Large intestine (tissue), 3 donors: ENCODE measurements around the gene SLC23A2. TPM values are rescaled to one million over a fixed set of nuclear protein-coding genes. Genes with fewer than 3 reads are reported as not detected.

Source experiments
- DNase-seq, 2 donors: peaks; one replicate each; pipeline versions ENCODE4 v3.0.0 to v3.0.0-alpha.2; 2013
- H3K27ac ChIP-seq: one replicate; pipeline ENCODE4 v1.5.1; 2013; ENCODE audit warnings: low read length
- H3K27me3 ChIP-seq: 2 replicates; pipeline ENCODE4 v1.6.1; 2013; ENCODE audit warnings: low read length; ENCODE audit not compliant: control insufficient read depth, insufficient read depth
- H3K36me3 ChIP-seq: 2 replicates; pipeline ENCODE4 v1.6.1; 2013; ENCODE audit warnings: low read length; ENCODE audit not compliant: control insufficient read depth, insufficient read depth
- H3K4me1 ChIP-seq: one replicate; pipeline ENCODE4 v1.6.1; 2013; ENCODE audit warnings: low read length; ENCODE audit not compliant: control insufficient read depth, insufficient read depth
- H3K4me3 ChIP-seq: one replicate; pipeline ENCODE4 v1.5.1; 2013; ENCODE audit warnings: low read length
- H3K9me3 ChIP-seq: one replicate; pipeline ENCODE4 v1.6.1; 2013; ENCODE audit warnings: mild to moderate bottlenecking, low read depth, low read length, moderate library complexity; ENCODE audit not compliant: control insufficient read depth
- WGBS: methylation state at CpG from one replicate; pipeline ENCODE4 v1.1.5; 2013; ENCODE audit warnings: low lambda C conversion rate; ENCODE audit not compliant: insufficient coverage; 5-methylcytosine and 5-hydroxymethylcytosine counted together
- polyA plus RNA-seq: library from polyadenylated mRNA; unstranded; fragments of 120-200 nt; gene quantifications from one replicate; pipeline ENCODE4 v1.2.1, GENCODE V29; 2013

SLC23A2 gene
- polyA plus RNA-seq, 1 donor = 11.3 TPM

GRCh38 chr20:4920131-4920530, 81.2 kb downstream of the SLC23A2 start:
- no peaks in the 10 kb centered on the region for H3K27me3 ChIP-seq
- H3K4me3 ChIP-seq = no peak overlapping the region
- no CpG with 5 or more reads among the region's 6 CpGs for WGBS
- H3K27ac ChIP-seq = no peak overlapping the region
- H3K4me1 ChIP-seq = peaks cover 7% of the 10 kb centered on the region
- H3K9me3 ChIP-seq = no peaks in the 10 kb centered on the region
- H3K36me3 ChIP-seq = no peaks in the 10 kb centered on the region
- DNase-seq = no peak

GRCh38 chr20:4919047-4919704, 82.1 kb downstream of the SLC23A2 start:
- H3K4me3 ChIP-seq = no peak overlapping the region
- no peaks in the 10 kb centered on the region for H3K36me3 ChIP-seq
- H3K27ac ChIP-seq = no peak overlapping the region
- no peak for DNase-seq
- no peaks in the 10 kb centered on the region for H3K27me3 ChIP-seq
- H3K4me1 ChIP-seq = peaks cover 5% of the 10 kb centered on the region
- WGBS = no CpG with 5 or more reads among the region's 9 CpGs
- H3K9me3 ChIP-seq = no peaks in the 10 kb centered on the region

GRCh38 chr20:4918473-4918872, 82.8 kb downstream of the SLC23A2 start:
- Histone ChIP-seq H3K27me3 (no peaks in the 10 kb centered on the region), H3K9me3 (no peaks in the 10 kb centered on the region), H3K4me3 (no peak overlapping the region), H3K27ac (no peak overlapping the region), H3K36me3 (no peaks in the 10 kb centered on the region), H3K4me1 (no peaks in the 10 kb centered on the region)
- DNase-seq = no peak
- WGBS = 90% methylated on average over 3 of the region's 6 CpGs

GRCh38 chr20:4916971-4917881, 84.1 kb downstream of the SLC23A2 start:
- Histone ChIP-seq H3K4me1 (no peaks in the 10 kb centered on the region), H3K4me3 (no peak overlapping the region), H3K27ac (no peak overlapping the region), H3K9me3 (no peaks in the 10 kb centered on the region), H3K36me3 (peaks cover 4% of the 10 kb centered on the region), H3K27me3 (no peaks in the 10 kb centered on the region)
- no CpG with 5 or more reads among the region's 8 CpGs for WGBS
- no peak for DNase-seq

GRCh38 chr20:4913147-4913546, 88.2 kb downstream of the SLC23A2 start:
- DNase-seq = no peak
- H3K4me1 ChIP-seq = no peaks in the 10 kb centered on the region
- H3K27ac ChIP-seq = no peak overlapping the region
- H3K36me3 ChIP-seq = peaks cover 4% of the 10 kb centered on the region
- no peaks in the 10 kb centered on the region for H3K27me3 ChIP-seq
- no peak overlapping the region for H3K4me3 ChIP-seq
- WGBS = no CpG with 5 or more reads among the region's 7 CpGs
- no peaks in the 10 kb centered on the region for H3K9me3 ChIP-seq

- H3K4me1 ChIP-seq = no peaks in the 10 kb centered on the region
- no peak overlapping the region for H3K4me3 ChIP-seq
- no CpG with 5 or more reads among the region's 15 CpGs for WGBS
- H3K36me3 ChIP-seq = peaks cover 4% of the 10 kb centered on the region
- H3K9me3 ChIP-seq = no peaks in the 10 kb centered on the region
- H3K27me3 ChIP-seq = no peaks in the 10 kb centered on the region
- no peak overlapping the region for H3K27ac ChIP-seq
- no peak for DNase-seq
Observed at GRCh38 chr20:4912380-4913142, 88.7 kb downstream of the SLC23A2 start.

- Histone ChIP-seq H3K27me3 (no peaks in the 10 kb centered on the region), H3K9me3 (no peaks in the 10 kb centered on the region), H3K27ac (no peak overlapping the region), H3K4me1 (no peaks in the 10 kb centered on the region), H3K4me3 (no peak overlapping the region), H3K36me3 (peaks cover 4% of the 10 kb centered on the region)
- DNase-seq = no peak
- no CpG with 5 or more reads among the region's 5 CpGs for WGBS
Observed at GRCh38 chr20:4910951-4911350, 90.4 kb downstream of the SLC23A2 start.

- DNase-seq = no peak
- H3K36me3 ChIP-seq = peaks cover 5% of the 10 kb centered on the region
Observed at GRCh38 chr20:4905613-4906012, 95.7 kb downstream of the SLC23A2 start.

GRCh38 chr20:4905195-4905594, 96.1 kb downstream of the SLC23A2 start:
- Histone ChIP-seq H3K9me3 (no peaks in the 10 kb centered on the region), H3K27ac (no peak overlapping the region), H3K4me3 (no peak overlapping the region), H3K27me3 (no peaks in the 10 kb centered on the region), H3K4me1 (no peaks in the 10 kb centered on the region), H3K36me3 (peaks cover 6% of the 10 kb centered on the region)
- WGBS = 100% methylated on average over 1 of the region's 4 CpGs
- no peak for DNase-seq

More at GRCh38 chr20:4905613-4906012, 95.7 kb downstream of the SLC23A2 start:
- WGBS = 41% methylated on average over 3 of the region's 4 CpGs
- Histone ChIP-seq H3K27me3 (no peaks in the 10 kb centered on the region), H3K27ac (no peak overlapping the region), H3K4me1 (no peaks in the 10 kb centered on the region), H3K4me3 (no peak overlapping the region), H3K9me3 (no peaks in the 10 kb centered on the region)

- Histone ChIP-seq H3K36me3 (peaks cover 6% of the 10 kb centered on the region), H3K27me3 (no peaks in the 10 kb centered on the region), H3K4me1 (no peaks in the 10 kb centered on the region), H3K4me3 (no peak overlapping the region), H3K9me3 (no peaks in the 10 kb centered on the region), H3K27ac (no peak overlapping the region)
- no CpG with 5 or more reads among the region's 4 CpGs for WGBS
- no peak for DNase-seq
Observed at GRCh38 chr20:4904127-4904860, 97.0 kb downstream of the SLC23A2 start.
